GM21529 (cell line): ENCODE measurements around the gene NEK10.

Experiments
- ATAC-seq: cut with Tn5 transposase; IDR thresholded peaks from one replicate; pipeline ENCODE4 v1.9.1; 2021; ENCODE audit not compliant: unreplicated experiment

The NEK10 gene

DNA sequence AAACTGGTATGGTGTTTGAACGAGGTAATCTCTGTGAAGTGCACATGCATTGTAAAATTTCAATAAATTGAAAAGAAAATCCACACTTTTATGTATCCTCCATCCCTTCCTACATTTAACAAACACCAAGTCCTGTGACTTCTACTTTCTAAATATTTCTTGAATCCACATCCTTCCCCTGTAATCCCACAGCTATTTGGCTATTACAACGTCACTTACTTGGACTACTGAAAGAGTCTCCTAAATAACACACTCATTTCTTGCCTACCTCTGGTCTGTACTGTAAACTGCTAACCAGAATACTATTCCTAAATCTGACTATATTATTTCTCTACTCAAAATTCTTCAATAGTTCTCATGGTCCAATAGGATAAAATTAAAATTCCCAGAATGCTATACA, 176.1 kb downstream of the NEK10 start:
- no peak for ATAC-seq

DNA sequence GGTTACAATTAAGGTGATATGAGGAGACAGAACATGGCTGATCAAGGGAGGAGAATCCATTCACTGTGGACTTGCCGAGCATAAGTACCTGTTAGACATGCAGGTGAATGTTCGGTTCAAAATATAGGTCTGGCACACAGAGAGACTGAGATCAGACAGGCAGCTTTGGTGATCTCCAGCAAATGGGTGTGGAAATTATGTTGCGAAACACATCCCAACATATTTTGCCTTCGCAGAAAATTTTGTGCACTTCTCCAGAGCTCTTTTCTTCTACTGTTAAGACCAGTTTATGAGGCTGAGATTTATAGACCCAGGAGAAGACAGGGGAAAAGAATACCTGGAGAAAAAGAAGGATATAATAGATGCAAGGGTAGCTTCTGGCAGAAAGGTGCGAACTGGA, 183.2 kb downstream of the NEK10 start:
- ATAC-seq, result no peak

DNA sequence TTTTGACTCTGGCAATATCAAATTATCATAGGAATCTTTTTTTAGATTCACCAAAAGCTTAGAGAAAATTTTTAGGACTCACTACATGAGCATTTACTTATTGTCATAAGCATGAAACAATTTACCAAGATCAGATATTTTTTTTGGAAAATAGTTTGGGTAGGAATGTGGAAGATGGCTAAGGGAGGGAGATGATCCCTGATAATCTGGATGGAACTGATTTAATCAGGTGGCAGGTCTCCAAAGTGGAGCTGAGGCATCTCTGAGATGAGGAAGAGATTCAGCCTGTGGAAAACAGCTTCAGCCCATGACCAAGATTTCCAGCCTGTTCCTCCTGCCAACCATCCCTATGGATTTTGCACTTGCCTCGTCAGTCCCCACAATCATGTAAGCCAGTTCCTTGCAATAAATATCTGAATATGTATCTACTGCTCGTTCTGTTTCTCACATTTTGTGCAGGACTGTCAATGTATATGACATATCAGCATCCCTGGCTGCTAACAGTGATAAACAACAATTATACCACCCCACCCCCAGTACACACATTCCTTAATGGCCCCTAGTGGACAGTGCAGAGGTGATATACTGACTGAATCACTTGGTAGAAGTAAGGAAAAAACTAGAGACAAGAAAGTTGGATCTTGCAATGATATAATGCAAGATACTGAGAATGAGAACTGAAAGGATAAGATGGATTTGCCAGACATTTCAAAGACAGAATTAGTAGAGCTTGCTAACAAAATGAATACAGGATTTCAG, 183.8 kb downstream of the NEK10 start:
- no peak for ATAC-seq

DNA sequence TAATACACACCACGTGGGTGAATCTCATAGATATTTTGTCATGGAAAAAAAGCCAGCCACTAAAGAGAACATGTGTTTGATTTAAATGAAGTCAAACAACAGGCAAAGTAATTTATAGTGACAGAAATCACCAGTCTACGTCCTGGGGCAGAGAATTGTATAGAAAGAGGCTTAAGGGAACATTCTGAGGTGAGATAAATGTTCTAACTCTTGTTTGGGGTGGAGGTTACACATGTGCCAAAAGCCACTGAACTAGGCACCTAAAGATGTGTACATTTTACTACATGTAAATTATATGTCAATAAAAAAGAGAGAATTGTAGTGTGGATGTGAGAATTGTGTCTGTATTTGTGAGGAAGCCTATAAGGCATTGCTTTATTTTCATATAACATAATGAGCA, 184.9 kb downstream of the NEK10 start:
- no peak for ATAC-seq

DNA sequence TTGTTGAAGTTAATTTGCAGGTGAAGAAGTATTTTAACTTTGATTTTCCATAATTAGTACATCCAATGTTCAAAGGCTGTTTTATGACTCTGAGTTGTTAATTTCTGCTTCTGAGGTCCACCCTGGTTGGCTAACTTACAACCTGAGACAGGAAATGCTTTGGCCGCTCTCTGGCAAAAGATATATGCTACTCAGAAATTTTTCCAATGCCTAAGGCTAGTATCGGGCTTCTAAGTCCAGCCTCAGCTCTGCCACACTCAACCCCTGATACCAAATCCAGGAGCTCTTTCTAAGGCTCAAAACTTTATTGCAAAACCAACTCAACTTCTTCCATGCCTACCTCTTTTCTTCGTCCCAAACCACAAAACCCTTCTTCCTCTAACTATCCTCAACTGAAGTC, 192.9 kb downstream of the NEK10 start:
- no peak for ATAC-seq

DNA sequence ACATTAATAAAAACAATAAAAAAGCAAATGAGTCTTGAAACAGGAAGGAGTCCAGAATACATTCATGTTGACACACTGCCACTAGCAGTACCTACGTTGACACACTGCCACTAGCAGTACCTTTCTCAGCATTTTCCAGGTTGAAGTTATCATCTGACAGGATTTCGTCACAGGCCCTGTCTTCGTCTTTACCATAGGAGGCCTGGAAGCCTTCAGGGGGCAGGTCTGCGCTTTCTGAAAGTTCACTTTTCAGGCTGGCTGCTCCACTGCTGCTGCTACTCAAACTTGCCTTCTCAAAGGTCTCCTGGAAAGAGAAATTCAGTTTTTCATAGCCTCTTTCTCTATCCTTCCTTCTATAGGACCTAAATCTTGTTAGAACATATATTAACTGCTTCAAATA, 194.7 kb downstream of the NEK10 start:
- no peak for ATAC-seq

DNA sequence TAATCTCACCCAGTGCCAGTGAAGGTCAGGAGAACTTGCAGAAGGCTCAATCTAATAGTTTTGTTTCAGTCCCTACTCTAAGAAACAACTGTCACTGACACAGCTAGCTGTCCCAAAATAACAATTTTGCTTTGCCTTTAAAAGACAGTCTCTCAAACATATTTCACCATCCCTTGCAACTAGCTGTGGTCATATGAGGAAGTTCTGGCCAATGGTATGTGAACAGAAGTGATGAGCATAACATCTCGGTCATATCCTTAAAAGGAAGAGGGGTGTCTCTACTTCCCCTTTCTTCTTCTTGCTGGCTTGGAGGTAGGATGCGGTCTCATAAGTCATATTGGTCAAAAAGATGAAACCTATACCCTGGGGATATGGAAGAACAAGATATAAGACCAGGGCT, 198.1 kb downstream of the NEK10 start:
- ATAC-seq, result peak; percentile 92

DNA sequence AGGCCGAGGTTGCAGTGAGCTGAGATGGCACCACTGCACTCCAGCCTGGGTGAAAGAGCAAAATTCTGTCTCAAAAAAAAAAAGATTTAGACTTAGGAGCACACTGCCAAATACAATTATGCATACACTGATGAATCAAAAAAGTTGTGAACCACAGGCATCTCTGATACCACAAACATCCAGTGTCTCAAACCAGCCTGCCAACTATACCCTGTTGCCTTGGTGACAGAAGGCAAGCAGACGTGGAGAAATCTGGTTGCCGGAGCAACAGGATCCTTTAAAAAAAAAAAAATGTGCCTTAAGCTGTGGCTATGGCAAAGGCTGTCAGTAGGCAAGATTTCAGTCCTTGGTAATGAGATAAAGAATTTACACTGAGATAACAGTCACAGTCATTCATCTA, 202.3 kb downstream of the NEK10 start:
- no peak for ATAC-seq

DNA sequence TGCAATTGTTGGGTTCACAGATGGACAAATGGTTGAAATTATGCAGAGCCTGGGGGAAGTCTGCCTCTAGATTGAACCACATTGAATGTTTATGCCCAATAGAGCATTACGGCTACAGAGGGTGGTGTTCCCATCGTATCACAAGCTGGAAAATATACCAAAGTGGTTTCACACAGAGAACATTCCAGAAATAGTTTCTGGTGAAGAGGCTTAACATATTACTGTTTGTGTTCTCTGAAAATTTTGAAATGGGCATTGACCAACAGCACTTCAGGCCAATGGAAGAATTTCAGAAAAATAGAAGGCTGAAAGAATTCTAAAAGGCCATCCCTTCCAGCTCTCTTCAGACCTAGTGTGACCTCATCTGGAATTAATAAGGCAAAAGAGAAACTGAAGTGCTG, 203.9 kb downstream of the NEK10 start:
- no peak for ATAC-seq

DNA sequence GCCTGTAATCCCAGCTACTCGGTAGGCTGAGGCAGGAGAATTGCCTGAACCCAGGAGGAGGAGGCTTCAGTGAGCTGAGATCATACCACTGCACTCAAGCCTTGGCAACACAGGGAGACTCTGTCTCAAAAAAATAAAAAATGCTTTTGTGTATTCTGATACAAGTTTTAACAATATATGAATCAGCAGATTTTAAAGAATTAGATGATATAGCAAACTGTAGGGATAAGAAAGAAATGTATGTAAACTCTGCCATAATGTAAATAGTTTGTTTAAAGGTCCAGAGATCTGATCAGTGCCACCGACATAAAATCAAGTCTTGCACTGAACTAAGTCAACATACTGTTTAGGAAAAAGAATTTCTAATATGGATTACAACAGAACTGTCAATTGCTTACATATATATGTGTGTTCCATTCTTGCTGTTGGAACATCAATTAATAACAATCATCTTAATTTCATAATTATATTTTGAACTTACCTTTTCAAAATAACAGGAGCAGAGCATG, 208.3 kb downstream of the NEK10 start:
- ATAC-seq, result no peak

DNA sequence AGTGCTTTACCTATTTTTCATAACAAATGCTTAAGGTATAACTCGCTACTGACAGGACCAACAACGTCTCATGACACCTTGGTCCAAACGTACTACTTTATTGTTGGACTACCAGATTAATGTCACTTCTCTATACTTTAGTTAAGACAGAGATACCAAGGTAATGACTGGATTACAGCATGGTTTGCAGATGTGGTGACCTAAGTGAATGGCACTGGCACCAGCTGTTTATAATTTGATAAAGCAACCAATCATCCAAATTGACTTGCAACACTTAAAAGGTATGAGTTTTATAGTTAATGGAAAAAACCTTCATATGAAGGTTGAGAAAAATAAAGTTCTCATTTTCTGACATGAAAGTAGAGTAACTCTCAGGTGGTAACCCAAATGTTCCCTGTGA, 209.0 kb downstream of the NEK10 start:
- no peak for ATAC-seq

DNA sequence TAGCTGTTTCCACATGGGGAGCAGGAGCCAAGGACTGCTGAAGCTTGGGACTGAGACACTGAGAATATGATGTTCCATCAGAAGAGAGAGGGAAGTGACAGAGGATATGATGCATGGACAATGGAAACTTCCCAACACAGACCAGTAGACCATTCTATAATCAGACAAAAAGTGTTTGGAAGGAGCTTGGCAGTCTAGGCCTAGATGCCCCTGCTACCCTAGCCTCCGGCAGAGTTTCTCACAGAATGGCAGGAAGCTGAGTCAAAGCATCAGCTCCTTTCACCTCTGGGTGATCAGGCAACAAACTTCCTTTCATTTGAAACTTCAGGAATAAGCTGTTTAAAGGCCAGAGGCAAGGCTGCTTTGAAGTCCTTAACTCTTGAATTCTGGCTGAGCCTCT, 222.0 kb downstream of the NEK10 start:
- no peak for ATAC-seq

DNA sequence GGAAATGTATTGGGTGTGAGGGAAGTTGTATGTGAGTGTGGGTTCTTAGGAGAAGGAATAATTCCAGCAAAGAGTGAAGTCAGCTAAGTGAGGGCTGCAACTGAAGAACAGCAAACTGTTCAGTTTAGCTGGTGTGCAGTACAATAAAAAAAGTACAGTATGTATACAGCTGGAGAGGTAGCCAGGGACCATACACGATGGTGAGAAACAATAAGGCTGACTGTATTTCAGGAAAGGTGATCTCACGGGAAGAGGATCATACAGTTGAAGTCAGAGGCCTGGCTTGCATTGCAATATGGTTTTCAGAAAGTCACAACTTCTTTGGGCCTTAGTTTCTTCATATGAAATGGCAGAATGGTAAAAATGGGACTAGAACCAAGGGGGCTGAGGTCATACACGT, 222.4 kb downstream of the NEK10 start:
- ATAC-seq, result no peak

DNA sequence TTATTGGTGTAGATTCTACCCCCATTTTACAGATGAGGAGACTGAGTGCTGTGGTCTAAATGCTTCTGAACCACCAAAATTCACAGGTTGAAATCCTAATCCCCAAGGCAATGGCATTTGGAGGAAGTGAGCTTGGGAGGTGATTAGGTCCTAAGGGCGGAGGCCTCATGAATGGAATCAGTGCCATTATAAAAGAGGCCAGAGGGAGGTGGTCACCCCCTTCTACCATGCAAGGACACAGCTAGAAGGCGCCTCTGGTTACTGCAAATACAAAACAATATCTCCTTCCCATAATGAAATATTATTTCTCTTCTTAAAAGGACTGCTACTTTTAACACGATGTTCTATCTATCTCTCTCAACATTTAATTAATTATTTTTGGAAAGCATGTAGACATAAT, 223.5 kb downstream of the NEK10 start:
- ATAC-seq, result no peak

DNA sequence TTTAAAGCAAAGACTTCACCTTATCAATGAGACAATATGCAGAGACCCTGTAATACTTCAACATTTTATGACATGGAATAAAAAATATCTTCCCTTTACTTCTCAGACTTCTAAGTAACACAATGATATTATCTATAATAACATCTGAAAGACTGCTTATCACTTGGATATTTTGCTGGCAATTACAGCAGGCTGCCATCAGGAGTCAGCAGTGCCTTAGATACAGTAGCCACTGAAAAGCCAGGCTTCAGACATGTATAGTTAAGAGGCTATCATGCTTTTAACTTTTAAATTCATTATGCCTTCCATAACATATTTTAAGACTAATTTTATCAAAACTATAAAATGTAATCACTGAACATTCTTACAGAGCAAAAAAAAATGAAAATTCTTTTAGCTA, 227.5 kb downstream of the NEK10 start:
- no peak for ATAC-seq

DNA sequence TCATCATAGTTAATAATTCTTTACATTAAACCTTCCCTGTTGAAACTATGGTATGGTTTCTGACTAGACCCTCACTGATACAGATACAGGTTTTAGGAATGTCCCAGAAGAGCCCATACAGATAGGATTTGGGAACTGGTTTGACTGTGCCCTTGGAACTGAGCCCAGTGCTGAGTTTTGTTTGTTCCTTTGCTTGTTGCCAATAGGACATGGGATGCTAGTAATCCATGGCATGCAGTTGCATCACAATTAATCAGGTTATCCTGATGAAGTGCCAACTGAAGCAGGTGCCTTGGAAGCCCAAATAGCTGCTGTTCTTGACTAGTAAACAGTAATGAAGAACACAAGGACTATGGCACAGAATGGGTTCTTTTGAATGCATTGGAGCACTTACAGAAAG, 230.6 kb downstream of the NEK10 start:
- no peak for ATAC-seq

DNA sequence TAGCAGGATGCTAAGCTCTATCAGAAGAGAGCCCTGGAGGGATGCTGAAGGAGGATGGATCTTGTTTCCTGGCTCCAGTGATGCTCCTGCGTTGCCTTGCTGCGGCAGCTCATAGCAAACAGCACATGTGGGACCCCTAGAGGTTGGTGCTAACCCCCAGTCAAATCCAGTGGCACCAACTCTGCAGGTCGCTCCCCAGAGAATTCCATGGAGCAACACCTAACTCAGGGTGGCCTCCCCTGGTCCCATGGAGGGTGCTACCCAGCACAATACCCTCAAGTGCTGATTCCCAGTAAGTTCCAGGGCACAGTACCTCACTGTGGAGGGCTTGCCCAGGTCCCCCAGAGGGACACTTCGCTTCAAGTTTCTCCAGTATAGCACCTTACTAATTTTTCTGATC, 231.2 kb downstream of the NEK10 start:
- ATAC-seq, result no peak

DNA sequence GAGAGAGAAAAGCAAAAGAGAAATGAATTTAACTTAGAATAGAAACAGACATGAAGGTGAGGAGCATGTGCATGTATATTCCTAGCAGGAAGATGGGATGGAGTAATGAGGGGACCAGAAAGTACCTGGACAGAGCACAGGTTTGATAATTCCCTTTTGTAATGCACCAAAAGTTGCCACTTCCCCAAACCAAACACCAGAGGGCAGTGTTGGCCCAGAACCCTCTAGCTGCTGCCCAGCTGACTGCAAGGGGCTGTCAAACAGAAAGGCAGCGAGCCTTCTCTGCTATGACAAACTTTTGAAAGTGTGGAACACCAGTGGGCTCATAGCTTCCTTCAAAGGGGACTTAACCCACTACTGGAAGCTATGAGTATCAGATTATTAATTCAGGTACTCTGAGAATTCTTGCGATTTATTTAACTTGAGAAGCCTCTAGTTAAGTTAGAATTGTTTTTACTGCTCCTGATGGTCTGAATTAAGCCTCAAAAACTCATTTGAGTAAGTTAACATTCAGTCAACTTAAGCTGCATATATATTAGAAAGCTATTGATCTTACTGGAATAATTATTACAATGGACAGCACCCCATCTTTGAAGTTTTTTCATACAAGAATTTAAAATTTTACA, 234.9 kb downstream of the NEK10 start:
- ATAC-seq, result peak; percentile 99

DNA sequence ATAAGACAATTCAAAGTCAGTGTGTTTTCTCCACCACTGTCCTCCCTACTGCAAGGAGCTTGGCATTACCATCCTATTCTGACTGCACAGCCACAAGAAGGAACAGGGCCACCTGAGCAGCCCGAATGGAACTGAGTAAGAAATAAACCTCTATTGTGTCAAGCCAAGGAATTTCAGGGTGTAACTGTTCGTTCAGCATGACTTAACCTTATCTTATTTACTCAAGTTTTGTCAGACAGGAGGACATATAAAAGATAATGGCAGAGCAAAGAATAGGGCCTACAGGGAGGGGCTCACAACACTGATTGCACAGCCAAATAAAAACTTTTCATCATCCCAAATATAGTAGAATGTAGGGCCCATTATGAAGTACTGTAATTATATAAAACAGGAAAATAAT, 236.1 kb downstream of the NEK10 start:
- ATAC-seq, result no peak

DNA sequence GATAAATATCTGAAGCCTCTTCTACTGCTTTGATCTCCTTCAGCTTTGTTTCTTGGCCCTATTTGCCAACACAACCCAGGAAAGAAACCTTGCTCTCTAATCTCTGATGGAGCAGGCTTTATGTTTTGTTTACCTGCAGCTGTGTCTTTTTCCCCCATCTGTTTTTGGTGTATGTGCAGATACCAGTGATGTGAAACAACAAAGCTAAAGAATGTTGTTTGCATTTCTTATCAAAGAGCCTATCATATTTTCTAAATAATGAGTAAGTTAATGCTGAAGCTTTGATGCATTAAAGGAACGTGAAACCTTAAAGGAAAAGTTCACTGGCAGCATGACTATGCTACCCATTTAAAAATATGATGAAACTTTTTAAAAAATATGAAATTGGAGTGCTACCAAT, 238.4 kb downstream of the NEK10 start:
- no peak for ATAC-seq

DNA sequence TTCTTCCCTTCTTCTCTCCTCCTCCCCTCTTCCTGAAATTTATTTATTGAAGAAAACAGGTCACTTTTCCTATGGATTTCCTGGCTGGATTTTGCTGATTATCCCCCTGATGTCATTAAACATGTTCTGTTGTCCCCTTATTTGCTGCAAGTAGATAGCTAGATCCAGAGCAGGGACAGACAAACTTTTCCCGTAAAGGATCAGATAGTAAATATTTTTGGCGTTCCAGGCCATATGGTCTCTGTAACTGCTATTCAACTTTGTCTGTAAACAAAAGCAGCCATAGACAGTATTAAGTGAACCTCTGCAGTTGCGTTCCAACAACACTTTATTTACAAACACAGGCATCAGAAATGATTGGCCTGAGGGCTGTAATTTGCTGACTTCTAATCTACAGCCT, 241.3 kb downstream of the NEK10 start:
- no peak for ATAC-seq

DNA sequence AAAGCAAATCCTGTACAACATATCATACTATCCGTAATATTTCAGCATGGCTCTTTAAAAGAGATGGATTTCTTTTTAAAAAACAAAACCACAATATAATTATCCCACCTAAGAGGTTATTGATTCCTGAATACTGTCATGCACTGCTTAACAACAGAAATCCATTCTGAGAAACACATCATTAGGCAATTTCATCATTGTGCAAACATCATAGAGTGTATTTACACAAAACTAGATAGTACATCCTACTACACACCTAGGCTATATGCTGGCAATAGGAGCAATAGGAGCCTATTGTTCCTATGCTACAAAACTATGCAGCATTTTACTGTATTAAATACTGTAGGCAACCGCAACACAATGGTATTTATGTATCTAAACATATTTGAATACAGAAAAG, 242.0 kb downstream of the NEK10 start:
- no peak for ATAC-seq
